HL-60 (cell line): ENCODE results near the gene CDHR5.
"Not testable (repeated sequence)": the region's sequence is repeated elsewhere in the genome, so short reads cannot be mapped to it uniquely, and the experiment has no call there.

Experiments
- DNase-seq, 2 experiments: peaks; one replicate each; pipeline ENCODE4 v3.0.0-alpha.2; 2010 to 2020; ENCODE audit warnings: low read depth in 1 of 2, low spot score in 1 of 2
- H3K27ac ChIP-seq: fragments of 250-450 bp; sonication (Bioruptor Pico); replicated peaks from 2 replicates; pipeline ENCODE4 v1.5.1; 2020; ENCODE audit warnings: mild to moderate bottlenecking, moderate library complexity
- H3K27me3 ChIP-seq: fragments of 250-450 bp; sonication (Bioruptor Pico); 2 replicates; pipeline ENCODE4 v1.5.1; 2021; ENCODE audit warnings: mild to moderate bottlenecking, moderate library complexity; ENCODE audit not compliant: insufficient read depth, poor library complexity, severe bottlenecking
- H3K4me3 ChIP-seq: replicated peaks from 2 replicates; pipeline ENCODE4 v1.5.1; 2011; ENCODE audit warnings: mild to moderate bottlenecking, control low read depth, low read length; ENCODE audit not compliant: insufficient read depth
- CTCF ChIP-seq: IDR thresholded peaks from one replicate; pipeline ENCODE4 v1.5.1; 2011; ENCODE audit warnings: low read length, control low read depth, inconsistent platforms; ENCODE audit not compliant: insufficient read depth
- GABPA ChIP-seq: IDR thresholded peaks from 2 replicates; pipeline ENCODE4 v1.6.1; 2012; ENCODE audit warnings: low read depth
- POLR2AphosphoS5 ChIP-seq: IDR thresholded peaks from 2 replicates; pipeline ENCODE4 v1.6.1; 2012; ENCODE audit warnings: low read depth
- SPI1 ChIP-seq: IDR thresholded peaks from 2 replicates; pipeline ENCODE4 v1.6.1; 2012; ENCODE audit warnings: low read depth, mild to moderate bottlenecking, borderline replicate concordance
- TF ChIP-seq, protein P1 (sequence below): IDR thresholded peaks from 2 replicates; pipeline ENCODE4 v1.6.1; 2012; ENCODE audit warnings: low read depth; ENCODE audit not compliant: insufficient replicate concordance

Gene CDHR5

DNA sequence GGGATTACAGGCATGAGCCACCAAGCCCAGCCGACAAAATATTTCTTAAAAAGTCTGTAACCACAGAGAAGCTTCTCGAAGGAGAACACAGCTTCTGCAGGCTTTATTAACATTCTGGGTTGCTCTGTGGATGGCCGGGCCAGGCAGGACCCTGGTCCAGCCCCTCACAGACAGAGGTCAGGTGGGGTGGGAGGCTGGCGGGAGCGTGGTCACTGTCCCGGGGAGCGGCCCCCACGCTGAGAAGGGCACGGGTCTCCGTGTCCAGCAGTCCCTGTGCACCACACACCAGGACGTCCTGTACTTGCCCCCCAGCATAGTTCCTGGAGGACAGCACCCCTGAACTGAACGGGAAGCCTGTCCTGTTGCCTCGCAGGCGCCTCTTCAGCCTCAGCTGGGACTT lies 31.7 kb upstream of the CDHR5 start:
- Histone ChIP-seq H3K27ac (no peak overlapping the region), H3K4me3 (no peak overlapping the region), H3K27me3 (no peaks in the 10 kb centered on the region)
- TF ChIP-seq SPI1: no peak
- TF ChIP-seq CTCF: no peak
- TF ChIP-seq GABPA: no peak
- no peak for TF ChIP-seq POLR2AphosphoS5
- TF ChIP-seq, protein P1, sequence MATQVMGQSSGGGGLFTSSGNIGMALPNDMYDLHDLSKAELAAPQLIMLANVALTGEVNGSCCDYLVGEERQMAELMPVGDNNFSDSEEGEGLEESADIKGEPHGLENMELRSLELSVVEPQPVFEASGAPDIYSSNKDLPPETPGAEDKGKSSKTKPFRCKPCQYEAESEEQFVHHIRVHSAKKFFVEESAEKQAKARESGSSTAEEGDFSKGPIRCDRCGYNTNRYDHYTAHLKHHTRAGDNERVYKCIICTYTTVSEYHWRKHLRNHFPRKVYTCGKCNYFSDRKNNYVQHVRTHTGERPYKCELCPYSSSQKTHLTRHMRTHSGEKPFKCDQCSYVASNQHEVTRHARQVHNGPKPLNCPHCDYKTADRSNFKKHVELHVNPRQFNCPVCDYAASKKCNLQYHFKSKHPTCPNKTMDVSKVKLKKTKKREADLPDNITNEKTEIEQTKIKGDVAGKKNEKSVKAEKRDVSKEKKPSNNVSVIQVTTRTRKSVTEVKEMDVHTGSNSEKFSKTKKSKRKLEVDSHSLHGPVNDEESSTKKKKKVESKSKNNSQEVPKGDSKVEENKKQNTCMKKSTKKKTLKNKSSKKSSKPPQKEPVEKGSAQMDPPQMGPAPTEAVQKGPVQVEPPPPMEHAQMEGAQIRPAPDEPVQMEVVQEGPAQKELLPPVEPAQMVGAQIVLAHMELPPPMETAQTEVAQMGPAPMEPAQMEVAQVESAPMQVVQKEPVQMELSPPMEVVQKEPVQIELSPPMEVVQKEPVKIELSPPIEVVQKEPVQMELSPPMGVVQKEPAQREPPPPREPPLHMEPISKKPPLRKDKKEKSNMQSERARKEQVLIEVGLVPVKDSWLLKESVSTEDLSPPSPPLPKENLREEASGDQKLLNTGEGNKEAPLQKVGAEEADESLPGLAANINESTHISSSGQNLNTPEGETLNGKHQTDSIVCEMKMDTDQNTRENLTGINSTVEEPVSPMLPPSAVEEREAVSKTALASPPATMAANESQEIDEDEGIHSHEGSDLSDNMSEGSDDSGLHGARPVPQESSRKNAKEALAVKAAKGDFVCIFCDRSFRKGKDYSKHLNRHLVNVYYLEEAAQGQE: no peak
- DNase-seq: no peak

DNA sequence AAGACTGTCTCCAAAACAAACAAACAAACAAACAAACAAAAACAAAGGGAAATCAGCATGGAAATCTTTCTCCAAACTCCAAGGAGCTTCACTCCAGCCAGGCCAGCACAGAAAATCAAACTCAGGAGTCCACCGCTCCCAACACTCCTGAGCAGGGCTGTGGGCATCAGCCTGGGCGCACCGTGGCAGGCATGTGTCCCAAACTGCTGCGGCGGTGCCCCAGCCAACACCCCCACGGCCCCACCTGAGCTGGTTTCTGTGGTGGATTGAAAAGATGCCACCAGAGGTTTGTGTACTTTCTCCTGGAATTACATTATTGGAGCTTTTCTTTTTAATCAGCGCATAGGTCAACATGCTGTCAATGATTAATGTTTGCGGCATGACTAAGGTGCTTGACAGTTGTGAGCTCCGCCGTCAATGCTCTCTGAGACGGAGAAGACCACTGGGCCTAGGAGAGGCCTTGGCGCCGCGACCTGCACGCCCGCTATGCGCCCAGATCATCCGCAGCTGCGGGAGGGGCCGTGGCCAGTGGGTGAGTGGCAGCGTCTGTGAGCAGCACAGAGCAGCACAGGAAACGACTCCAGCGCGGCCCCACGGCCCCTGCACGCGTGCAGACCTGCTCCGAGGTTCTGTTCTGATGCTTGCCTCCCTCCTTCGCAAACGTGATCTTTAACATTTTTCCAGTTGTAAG lies 30.4 kb upstream of the CDHR5 start:
- Histone ChIP-seq H3K4me3 (no peak overlapping the region), H3K27ac (no peak overlapping the region), H3K27me3 (no peaks in the 10 kb centered on the region)
- TF ChIP-seq SPI1 (no peak), CTCF (no peak), POLR2AphosphoS5 (no peak), GABPA (no peak)
- TF ChIP-seq, protein P1: no peak
- DNase-seq: no peak

- not testable (repeated sequence) for DNase-seq, H3K27me3 ChIP-seq, H3K4me3 ChIP-seq, H3K27ac ChIP-seq
Observed at GRCh38 chr11:654444-654843, 29.7 kb upstream of the CDHR5 start.

GRCh38 chr11:653837-654236 lies 29.1 kb upstream of the CDHR5 start:
- Histone ChIP-seq H3K27ac (peak overlapping the region; percentile 27), H3K27me3 (no peaks in the 10 kb centered on the region), H3K4me3 (no peak overlapping the region)
- no peak for DNase-seq
- TF ChIP-seq GABPA: no peak
- TF ChIP-seq POLR2AphosphoS5: no peak
- TF ChIP-seq SPI1: no peak
- TF ChIP-seq CTCF: no peak
- TF ChIP-seq, protein P1: no peak
